Hepatocyte (in vitro differentiated cells): ENCODE data around the gene AQP12B.

ENCODE experiments used
- EZH2 ChIP-seq: fragments of 200-600 bp; sonication (generic); IDR thresholded peaks from 2 replicates; pipeline ENCODE4 v1.6.1; 2016; ENCODE audit warnings: antibody characterized with exemption, mild to moderate bottlenecking, borderline replicate concordance
- TF ChIP-seq, protein P1 (sequence below): fragments of 200-600 bp; sonication (generic); IDR thresholded peaks from 2 replicates; pipeline ENCODE4 v1.5.1; 2016; ENCODE audit warnings: antibody characterized with exemption, mild to moderate bottlenecking; ENCODE audit not compliant: poor library complexity

DNA sequence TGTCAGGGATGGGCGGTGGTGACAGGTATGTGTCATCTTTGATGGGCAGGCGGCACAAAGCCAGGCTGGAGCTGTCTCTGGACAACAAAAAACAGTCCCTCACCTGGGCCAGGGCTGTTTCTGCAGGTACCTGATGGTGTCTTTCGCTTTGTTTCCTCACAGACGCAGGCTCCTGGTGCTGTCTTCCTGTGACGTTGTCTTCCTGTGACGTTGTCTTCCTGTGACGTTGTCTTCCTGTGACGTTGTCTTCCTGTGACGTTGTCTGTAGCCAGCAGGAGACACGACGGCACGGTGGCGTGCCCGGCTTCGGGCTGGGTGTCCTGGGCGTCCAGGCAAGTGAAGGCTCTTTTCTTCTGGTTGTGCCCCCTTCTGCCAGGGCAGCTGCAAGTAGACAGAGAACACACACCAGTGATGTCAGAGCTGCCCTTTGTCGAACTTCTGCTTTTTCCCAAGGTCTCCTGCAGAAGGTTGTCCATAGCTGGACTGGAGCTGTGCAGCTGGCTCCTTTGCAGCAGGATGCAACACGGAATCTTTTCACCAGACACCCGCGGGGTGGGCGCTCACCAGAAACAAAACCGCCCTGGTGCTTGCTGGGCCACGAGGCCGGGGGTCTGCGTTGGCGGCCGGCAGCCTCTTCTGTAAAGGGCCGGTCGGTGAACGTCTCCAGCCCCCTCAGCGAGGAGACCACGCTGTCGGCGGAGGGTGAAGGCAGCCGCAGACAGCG lies 36.3 kb downstream of the AQP12B start:
- TF ChIP-seq, protein P1, sequence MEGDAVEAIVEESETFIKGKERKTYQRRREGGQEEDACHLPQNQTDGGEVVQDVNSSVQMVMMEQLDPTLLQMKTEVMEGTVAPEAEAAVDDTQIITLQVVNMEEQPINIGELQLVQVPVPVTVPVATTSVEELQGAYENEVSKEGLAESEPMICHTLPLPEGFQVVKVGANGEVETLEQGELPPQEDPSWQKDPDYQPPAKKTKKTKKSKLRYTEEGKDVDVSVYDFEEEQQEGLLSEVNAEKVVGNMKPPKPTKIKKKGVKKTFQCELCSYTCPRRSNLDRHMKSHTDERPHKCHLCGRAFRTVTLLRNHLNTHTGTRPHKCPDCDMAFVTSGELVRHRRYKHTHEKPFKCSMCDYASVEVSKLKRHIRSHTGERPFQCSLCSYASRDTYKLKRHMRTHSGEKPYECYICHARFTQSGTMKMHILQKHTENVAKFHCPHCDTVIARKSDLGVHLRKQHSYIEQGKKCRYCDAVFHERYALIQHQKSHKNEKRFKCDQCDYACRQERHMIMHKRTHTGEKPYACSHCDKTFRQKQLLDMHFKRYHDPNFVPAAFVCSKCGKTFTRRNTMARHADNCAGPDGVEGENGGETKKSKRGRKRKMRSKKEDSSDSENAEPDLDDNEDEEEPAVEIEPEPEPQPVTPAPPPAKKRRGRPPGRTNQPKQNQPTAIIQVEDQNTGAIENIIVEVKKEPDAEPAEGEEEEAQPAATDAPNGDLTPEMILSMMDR, result no peak
- no peak for TF ChIP-seq EZH2
